Peyer's patch (tissue), 4 donors: ENCODE measurements around the gene TUSC1.

Experiments
- CTCF ChIP-seq, 6 experiments: fragments of 450-650 bp in 4 of 6; fragments of 200-600 bp in 2 of 6; sonication (generic) in 1 of 6; IDR thresholded peaks; one replicate each; pipeline ENCODE4 v1.5.1; 2017 to 2019; ENCODE audit warnings: antibody characterized with exemption in 6 of 6, mild to moderate bottlenecking in 3 of 6, moderate library complexity in 1 of 6
- POLR2A ChIP-seq, 2 donors: fragments of 450-650 bp; IDR thresholded peaks; one replicate each; pipeline ENCODE4 v1.5.1; 2017; ENCODE audit warnings: antibody characterized with exemption in 2 of 2, mild to moderate bottlenecking in 2 of 2, moderate library complexity in 2 of 2

- TF ChIP-seq CTCF (IDR thresholded peaks at IDR 0.05) (no peak), POLR2A (IDR thresholded peaks at IDR 0.05) (no peak)
Observed at GRCh38 chr9:25681266-25681665, 3.0 kb upstream of the TUSC1 start.
